Muscle of arm (tissue), 12 donors: ENCODE measurements around the gene RBMS3. TPM values are rescaled to one million over a fixed set of nuclear protein-coding genes. Genes with fewer than 3 reads are reported as not detected.
"Not testable (repeated sequence)": the region's sequence is repeated elsewhere in the genome, so short reads cannot be mapped to it uniquely, and the experiment has no call there.

Experiments
- DNase-seq: peaks from one replicate; pipeline ENCODE4 v3.0.0-alpha.2; 2013
- polyA plus RNA-seq, 12 donors: library from polyadenylated mRNA; unstranded; fragments of 120-200 nt; gene quantifications; one replicate each; pipeline ENCODE4 v1.2.1, GENCODE V29; 2013; ENCODE audit not compliant: insufficient read length in 12 of 12

Gene RBMS3
- polyA plus RNA-seq, 12 donors: 27.1 to 56.7 (median 31.2) TPM; not detected in 1

- DNase-seq: no peak
Observed at GRCh38 chr3:29382845-29383244, 102.0 kb downstream of the RBMS3 start.

- DNase-seq: peak; percentile 64
Observed at GRCh38 chr3:29384640-29385039, 103.8 kb downstream of the RBMS3 start.

- DNase-seq: no peak
Observed at GRCh38 chr3:29385046-29385830, 104.4 kb downstream of the RBMS3 start.

- DNase-seq: no peak
Observed at GRCh38 chr3:29389362-29389761, 108.5 kb downstream of the RBMS3 start.

- no peak for DNase-seq
Observed at GRCh38 chr3:29392625-29393388, 111.9 kb downstream of the RBMS3 start.

- not testable (repeated sequence) for DNase-seq
Observed at GRCh38 chr3:29393946-29394345, 113.1 kb downstream of the RBMS3 start.

GRCh38 chr3:29397406-29397805 is 116.5 kb downstream of the RBMS3 start:
- no peak for DNase-seq

- DNase-seq: no peak
Observed at GRCh38 chr3:29398787-29399186, 117.9 kb downstream of the RBMS3 start.

- DNase-seq: no peak
Observed at GRCh38 chr3:29406291-29406832, 125.5 kb downstream of the RBMS3 start.

- no peak for DNase-seq
Observed at GRCh38 chr3:29408676-29409075, 127.8 kb downstream of the RBMS3 start.

GRCh38 chr3:29409409-29409808 is 128.5 kb downstream of the RBMS3 start:
- no peak for DNase-seq

- no peak for DNase-seq
Observed at GRCh38 chr3:29410220-29410619, 129.3 kb downstream of the RBMS3 start.

GRCh38 chr3:29410660-29411405 is 130.0 kb downstream of the RBMS3 start:
- DNase-seq: no peak

- DNase-seq: no peak
Observed at GRCh38 chr3:29412110-29412509, 131.2 kb downstream of the RBMS3 start.

- no peak for DNase-seq
Observed at GRCh38 chr3:29414468-29415224, 133.8 kb downstream of the RBMS3 start.

GRCh38 chr3:29415482-29416223 is 134.8 kb downstream of the RBMS3 start:
- DNase-seq: peak; percentile 66

GRCh38 chr3:29416514-29416913 is 135.6 kb downstream of the RBMS3 start:
- DNase-seq: no peak

GRCh38 chr3:29420106-29420505 is 139.2 kb downstream of the RBMS3 start:
- no peak for DNase-seq

GRCh38 chr3:29426302-29427226 is 145.7 kb downstream of the RBMS3 start:
- DNase-seq: no peak
